Breast epithelium (tissue), 4 donors: ENCODE data around the gene TRPM5. TPM values are rescaled to one million over a fixed set of nuclear protein-coding genes. Genes with fewer than 3 reads are reported as not detected.
A peak's percentile ranks its signal among the peaks of the same experiment; 100 is the strongest.

Source experiments
- DNase-seq, 2 donors: peaks; one replicate each; pipeline ENCODE4 v3.0.0-alpha.2; 2019; ENCODE audit warnings: low spot score in 2 of 2
- H3K27ac ChIP-seq, 2 donors: fragments of 200-600 bp; sonication (generic) in 1 of 2; one replicate each; pipeline ENCODE4 v1.5.1; 2016 to 2019; ENCODE audit warnings: mild to moderate bottlenecking in 1 of 2
- H3K27me3 ChIP-seq, 2 donors: fragments of 200-600 bp; sonication (generic) in 1 of 2; one replicate each; pipeline versions ENCODE4 v1.5.1 to v1.6.0; 2017 to 2019; ENCODE audit warnings: control low read depth in 1 of 2, mild to moderate bottlenecking in 1 of 2
- H3K36me3 ChIP-seq: fragments of 200-600 bp; one replicate; pipeline ENCODE4 v1.5.1; 2019
- H3K4me1 ChIP-seq, 2 donors: fragments of 200-600 bp; sonication (generic); one replicate each; pipeline ENCODE4 v1.5.1; 2016 to 2019; ENCODE audit warnings: control low read depth in 1 of 2
- H3K4me3 ChIP-seq, 3 donors: fragments of 200-600 bp; sonication (generic); 1 replicate in 2 of 3; 2 replicates in 1 of 3; pipeline ENCODE4 v1.5.1; 2016 to 2019; ENCODE audit warnings: mild to moderate bottlenecking in 3 of 3, moderate library complexity in 2 of 3
- H3K9me3 ChIP-seq, 2 donors: fragments of 200-600 bp; sonication (generic) in 1 of 2; one replicate each; pipeline ENCODE4 v1.5.1; 2016 to 2019; ENCODE audit warnings: control low read depth in 1 of 2
- POLR2A ChIP-seq: fragments of 450-650 bp; IDR thresholded peaks from one replicate; pipeline ENCODE4 v1.6.1; 2016; ENCODE audit warnings: antibody characterized with exemption, mild to moderate bottlenecking, moderate library complexity
- POLR2AphosphoS5 ChIP-seq, 3 donors: sonication (generic); formaldehyde crosslinking; IDR thresholded peaks; one replicate each; pipeline ENCODE4 v1.6.1; 2017; ENCODE audit warnings: antibody characterized with exemption in 3 of 3
- intact Hi-C: fragments of 100-400 bp; cut with DNase I; formaldehyde crosslinking; loops from one replicate; pipeline ENCODE4 v1.15.1; 2023; ENCODE audit warnings: low total_unique reads
- total RNA-seq, 3 donors: library from RNA; depleted of rRNA; stranded (reverse); fragments of >200 nt; gene quantifications; one replicate each; pipeline ENCODE4 v1.1.0, GENCODE V29; 2016
- TF ChIP-seq, protein P1 (sequence below), 3 donors: fragments of 450-650 bp; IDR thresholded peaks; one replicate each; pipeline ENCODE4 v1.5.1; 2016 to 2017; ENCODE audit warnings: antibody characterized with exemption in 3 of 3, mild to moderate bottlenecking in 3 of 3, moderate library complexity in 3 of 3

TRPM5 gene
- total RNA-seq, 3 donors from 2014 or later, result not detected

GRCh38 chr11:2448661-2449547 is 4.6 kb upstream of the TRPM5 start:
- no peaks in the 10 kb centered on the region for H3K27me3 ChIP-seq
- intact Hi-C loops, result no loop called here

GRCh38 chr11:2447951-2448650 is 3.8 kb upstream of the TRPM5 start:
- Histone ChIP-seq H3K4me3 (no peak overlapping the region), H3K4me1 (no peaks in the 10 kb centered on the region), H3K27me3 (no peaks in the 10 kb centered on the region), H3K27ac (peak overlapping the region in 1 of 2 donors; percentile 29), H3K36me3 (no peaks in the 10 kb centered on the region), H3K9me3 (no peaks in the 10 kb centered on the region)
- TF ChIP-seq POLR2AphosphoS5 (IDR thresholded peaks at IDR 0.05), result no peak
- TF ChIP-seq, protein P1, sequence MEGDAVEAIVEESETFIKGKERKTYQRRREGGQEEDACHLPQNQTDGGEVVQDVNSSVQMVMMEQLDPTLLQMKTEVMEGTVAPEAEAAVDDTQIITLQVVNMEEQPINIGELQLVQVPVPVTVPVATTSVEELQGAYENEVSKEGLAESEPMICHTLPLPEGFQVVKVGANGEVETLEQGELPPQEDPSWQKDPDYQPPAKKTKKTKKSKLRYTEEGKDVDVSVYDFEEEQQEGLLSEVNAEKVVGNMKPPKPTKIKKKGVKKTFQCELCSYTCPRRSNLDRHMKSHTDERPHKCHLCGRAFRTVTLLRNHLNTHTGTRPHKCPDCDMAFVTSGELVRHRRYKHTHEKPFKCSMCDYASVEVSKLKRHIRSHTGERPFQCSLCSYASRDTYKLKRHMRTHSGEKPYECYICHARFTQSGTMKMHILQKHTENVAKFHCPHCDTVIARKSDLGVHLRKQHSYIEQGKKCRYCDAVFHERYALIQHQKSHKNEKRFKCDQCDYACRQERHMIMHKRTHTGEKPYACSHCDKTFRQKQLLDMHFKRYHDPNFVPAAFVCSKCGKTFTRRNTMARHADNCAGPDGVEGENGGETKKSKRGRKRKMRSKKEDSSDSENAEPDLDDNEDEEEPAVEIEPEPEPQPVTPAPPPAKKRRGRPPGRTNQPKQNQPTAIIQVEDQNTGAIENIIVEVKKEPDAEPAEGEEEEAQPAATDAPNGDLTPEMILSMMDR (IDR thresholded peaks at IDR 0.05), result no peak
- TF ChIP-seq POLR2A, result no peak
- intact Hi-C loops, result no loop called here
- DNase-seq, result no peak

More at GRCh38 chr11:2448661-2449547, 4.6 kb upstream of the TRPM5 start:
- H3K36me3 ChIP-seq, result no peaks in the 10 kb centered on the region
- no peaks in the 10 kb centered on the region for H3K9me3 ChIP-seq
- no peak overlapping the region for H3K4me3 ChIP-seq
- H3K4me1 ChIP-seq, result no peaks in the 10 kb centered on the region
- no peak overlapping the region for H3K27ac ChIP-seq
- no peak for DNase-seq
- TF ChIP-seq POLR2AphosphoS5 (IDR thresholded peaks at IDR 0.05), result no peak
- no peak for TF ChIP-seq POLR2A
- TF ChIP-seq, protein P1 (IDR thresholded peaks at IDR 0.05), result no peak

DNA sequence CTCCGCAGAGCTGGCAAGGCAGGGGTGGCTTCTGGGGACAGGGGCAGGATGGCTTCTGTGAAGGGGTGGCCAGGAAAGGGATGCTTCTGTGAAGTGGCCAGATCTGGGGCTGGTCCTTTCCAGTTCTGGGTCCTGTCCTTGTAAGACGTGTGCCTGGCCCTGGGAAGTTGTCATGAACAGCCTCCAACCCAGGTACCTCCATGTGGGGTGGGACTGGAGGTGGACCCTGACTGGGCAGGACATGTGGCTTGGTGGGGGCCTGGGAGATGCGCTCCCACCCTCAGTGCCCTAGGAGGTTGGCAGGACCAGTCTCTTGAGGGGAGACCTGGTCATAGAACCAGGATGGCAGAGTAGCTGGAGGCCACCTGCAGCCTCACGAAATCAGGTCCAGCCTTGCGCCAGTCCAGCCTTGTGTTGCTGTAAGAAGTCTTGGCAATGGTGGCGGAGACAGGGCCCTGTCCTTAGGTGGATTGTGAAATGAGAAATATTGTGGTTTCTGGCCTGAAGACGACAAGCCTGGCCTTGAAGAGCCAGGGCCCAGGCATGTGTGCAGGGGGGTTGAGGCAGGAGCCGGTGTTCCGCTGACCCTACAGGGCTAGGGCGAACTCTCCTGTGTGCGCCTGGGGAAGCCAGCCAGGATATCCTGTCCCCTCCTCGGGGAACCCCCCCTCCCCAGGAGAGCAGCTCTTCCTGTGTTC is 3.1 kb upstream of the TRPM5 start:
- H3K27me3 ChIP-seq, result no peaks in the 10 kb centered on the region
- intact Hi-C loops, result no loop called here
- H3K4me3 ChIP-seq, result no peak overlapping the region
- H3K27ac ChIP-seq, result peak overlapping the region in 1 of 2 donors; percentile 29
- no peaks in the 10 kb centered on the region for H3K36me3 ChIP-seq
- no peaks in the 10 kb centered on the region for H3K9me3 ChIP-seq
- H3K4me1 ChIP-seq, result no peaks in the 10 kb centered on the region
- TF ChIP-seq, protein P1 (IDR thresholded peaks at IDR 0.05), result no peak
- TF ChIP-seq POLR2AphosphoS5 (IDR thresholded peaks at IDR 0.05), result no peak
- no peak for TF ChIP-seq POLR2A
- peak in 1 of 2 donors; percentile 58 for DNase-seq

DNA sequence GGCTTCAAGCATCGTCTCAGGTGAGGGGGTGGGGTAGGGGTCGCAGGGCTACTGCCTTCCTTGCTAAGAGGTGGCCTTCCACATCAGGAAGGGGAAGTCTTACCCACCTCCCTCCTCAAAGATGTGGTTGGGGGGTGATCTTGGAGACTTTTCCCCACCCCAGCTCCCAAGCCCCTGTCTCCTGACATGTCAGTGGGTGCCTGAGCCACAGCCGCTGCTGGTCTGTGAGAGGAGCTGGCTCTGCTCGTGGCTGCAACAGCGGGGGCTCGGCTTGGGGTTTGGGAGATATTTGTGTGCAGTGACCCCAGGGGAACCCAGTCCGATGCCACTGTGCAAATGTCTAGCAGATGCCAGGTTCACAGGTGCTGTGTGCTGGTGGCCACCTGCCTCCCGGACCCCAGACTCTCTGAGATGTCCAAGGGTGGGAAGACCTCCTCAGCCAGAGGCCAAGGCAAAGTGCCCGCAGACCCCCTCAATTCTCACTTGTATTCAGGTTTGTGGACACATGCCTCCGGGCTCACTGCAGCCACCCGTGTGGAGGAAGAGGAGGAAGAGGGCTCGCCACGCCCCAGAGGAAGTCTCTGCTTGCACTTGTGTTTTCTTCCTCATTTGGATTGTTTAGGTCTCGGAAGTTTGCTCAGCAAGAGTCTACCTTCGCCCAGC is 2.4 kb upstream of the TRPM5 start:
- intact Hi-C loops, result no loop called here
- Histone ChIP-seq H3K9me3 (no peaks in the 10 kb centered on the region), H3K4me1 (no peaks in the 10 kb centered on the region), H3K27ac (no peak overlapping the region), H3K27me3 (no peaks in the 10 kb centered on the region), H3K36me3 (no peaks in the 10 kb centered on the region), H3K4me3 (no peak overlapping the region)
- no peak for DNase-seq
- TF ChIP-seq POLR2A (no peak), POLR2AphosphoS5 (IDR thresholded peaks at IDR 0.05) (no peak)
- TF ChIP-seq, protein P1 (IDR thresholded peaks at IDR 0.05), result no peak
